Measurements from ENCODE around the gene TK2. TPM values are rescaled to one million over a fixed set of nuclear protein-coding genes. Genes with fewer than 3 reads are reported as not detected.

TK2 gene
- total and polyA plus RNA-seq, 9 of the 15 experiments (the other 6 are each of a cell fraction or from before 2014, with no cell fraction given): 1.1 to 10.2 (median 5.3) TPM

DNA sequence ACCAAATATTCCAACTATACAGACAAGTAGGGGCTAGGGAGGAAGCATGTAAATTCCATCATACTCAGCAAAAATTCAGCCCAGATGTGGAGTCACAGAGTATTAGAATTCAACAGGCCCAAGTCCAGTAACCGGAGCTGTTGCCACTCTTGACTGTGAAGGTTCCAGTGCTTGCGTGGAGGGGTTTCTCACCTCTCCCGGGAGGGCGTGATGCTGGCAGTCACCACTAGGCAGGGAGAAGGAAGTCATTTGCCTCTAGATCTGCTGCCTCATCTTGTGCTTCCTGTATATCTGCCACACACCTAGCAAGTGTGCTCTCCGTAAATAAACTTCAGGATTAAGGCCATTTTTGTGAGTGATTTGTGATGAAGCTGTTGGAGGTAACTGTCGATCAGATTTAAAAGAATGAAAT lies 1.4 kb upstream of the TK2 start (continued):
- TF ChIP-seq, protein P1, sequence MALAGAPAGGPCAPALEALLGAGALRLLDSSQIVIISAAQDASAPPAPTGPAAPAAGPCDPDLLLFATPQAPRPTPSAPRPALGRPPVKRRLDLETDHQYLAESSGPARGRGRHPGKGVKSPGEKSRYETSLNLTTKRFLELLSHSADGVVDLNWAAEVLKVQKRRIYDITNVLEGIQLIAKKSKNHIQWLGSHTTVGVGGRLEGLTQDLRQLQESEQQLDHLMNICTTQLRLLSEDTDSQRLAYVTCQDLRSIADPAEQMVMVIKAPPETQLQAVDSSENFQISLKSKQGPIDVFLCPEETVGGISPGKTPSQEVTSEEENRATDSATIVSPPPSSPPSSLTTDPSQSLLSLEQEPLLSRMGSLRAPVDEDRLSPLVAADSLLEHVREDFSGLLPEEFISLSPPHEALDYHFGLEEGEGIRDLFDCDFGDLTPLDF (CRISPR knock-in tag; IDR thresholded peaks at IDR 0.05): no peak
- TF ChIP-seq SPI1 (IDR thresholded peaks at IDR 0.05; ENCODE audit: borderline replicate concordance, low read depth, low read length): peak; percentile 41; the same call in 1 of the 2 replicates
- no peak for TF ChIP-seq ZNF239 (CRISPR knock-in tag; IDR thresholded peaks at IDR 0.05)
- TF ChIP-seq NCOA2 (IDR thresholded peaks at IDR 0.05; ENCODE audit: partially characterized antibody in 2 of 2): no peak
- no peak for TF ChIP-seq ZNF436 (CRISPR knock-in tag; IDR thresholded peaks at IDR 0.05)
- TF ChIP-seq, protein P2, sequence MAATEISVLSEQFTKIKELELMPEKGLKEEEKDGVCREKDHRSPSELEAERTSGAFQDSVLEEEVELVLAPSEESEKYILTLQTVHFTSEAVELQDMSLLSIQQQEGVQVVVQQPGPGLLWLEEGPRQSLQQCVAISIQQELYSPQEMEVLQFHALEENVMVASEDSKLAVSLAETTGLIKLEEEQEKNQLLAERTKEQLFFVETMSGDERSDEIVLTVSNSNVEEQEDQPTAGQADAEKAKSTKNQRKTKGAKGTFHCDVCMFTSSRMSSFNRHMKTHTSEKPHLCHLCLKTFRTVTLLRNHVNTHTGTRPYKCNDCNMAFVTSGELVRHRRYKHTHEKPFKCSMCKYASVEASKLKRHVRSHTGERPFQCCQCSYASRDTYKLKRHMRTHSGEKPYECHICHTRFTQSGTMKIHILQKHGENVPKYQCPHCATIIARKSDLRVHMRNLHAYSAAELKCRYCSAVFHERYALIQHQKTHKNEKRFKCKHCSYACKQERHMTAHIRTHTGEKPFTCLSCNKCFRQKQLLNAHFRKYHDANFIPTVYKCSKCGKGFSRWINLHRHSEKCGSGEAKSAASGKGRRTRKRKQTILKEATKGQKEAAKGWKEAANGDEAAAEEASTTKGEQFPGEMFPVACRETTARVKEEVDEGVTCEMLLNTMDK (IDR thresholded peaks at IDR 0.05; ENCODE audit: borderline replicate concordance, insufficient read depth, low read depth, low read length, poor library complexity, severe bottlenecking): no peak
- TF ChIP-seq SRSF7 (optimal IDR thresholded peaks at IDR 0.05; ENCODE audit: low read depth, low read length): no peak
- TF ChIP-seq, protein P3, sequence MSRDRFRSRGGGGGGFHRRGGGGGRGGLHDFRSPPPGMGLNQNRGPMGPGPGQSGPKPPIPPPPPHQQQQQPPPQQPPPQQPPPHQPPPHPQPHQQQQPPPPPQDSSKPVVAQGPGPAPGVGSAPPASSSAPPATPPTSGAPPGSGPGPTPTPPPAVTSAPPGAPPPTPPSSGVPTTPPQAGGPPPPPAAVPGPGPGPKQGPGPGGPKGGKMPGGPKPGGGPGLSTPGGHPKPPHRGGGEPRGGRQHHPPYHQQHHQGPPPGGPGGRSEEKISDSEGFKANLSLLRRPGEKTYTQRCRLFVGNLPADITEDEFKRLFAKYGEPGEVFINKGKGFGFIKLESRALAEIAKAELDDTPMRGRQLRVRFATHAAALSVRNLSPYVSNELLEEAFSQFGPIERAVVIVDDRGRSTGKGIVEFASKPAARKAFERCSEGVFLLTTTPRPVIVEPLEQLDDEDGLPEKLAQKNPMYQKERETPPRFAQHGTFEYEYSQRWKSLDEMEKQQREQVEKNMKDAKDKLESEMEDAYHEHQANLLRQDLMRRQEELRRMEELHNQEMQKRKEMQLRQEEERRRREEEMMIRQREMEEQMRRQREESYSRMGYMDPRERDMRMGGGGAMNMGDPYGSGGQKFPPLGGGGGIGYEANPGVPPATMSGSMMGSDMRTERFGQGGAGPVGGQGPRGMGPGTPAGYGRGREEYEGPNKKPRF (IDR thresholded peaks at IDR 0.05; ENCODE audit: low read depth, low read length): no peak
- TF ChIP-seq CBX1 (IDR thresholded peaks at IDR 0.05; ENCODE audit: low read depth): no peak
- peak; percentile 23; the same call in 1 of the 2 replicates for TF ChIP-seq ARID1B (IDR thresholded peaks at IDR 0.05)
- TF ChIP-seq ZNF23 (CRISPR knock-in tag; IDR thresholded peaks at IDR 0.05): no peak
- no peak for TF ChIP-seq SMARCA5 (IDR thresholded peaks at IDR 0.05)
- TF ChIP-seq POLR2B (IDR thresholded peaks at IDR 0.05; ENCODE audit: low read depth, partially characterized antibody): no peak
- TF ChIP-seq, protein P4, sequence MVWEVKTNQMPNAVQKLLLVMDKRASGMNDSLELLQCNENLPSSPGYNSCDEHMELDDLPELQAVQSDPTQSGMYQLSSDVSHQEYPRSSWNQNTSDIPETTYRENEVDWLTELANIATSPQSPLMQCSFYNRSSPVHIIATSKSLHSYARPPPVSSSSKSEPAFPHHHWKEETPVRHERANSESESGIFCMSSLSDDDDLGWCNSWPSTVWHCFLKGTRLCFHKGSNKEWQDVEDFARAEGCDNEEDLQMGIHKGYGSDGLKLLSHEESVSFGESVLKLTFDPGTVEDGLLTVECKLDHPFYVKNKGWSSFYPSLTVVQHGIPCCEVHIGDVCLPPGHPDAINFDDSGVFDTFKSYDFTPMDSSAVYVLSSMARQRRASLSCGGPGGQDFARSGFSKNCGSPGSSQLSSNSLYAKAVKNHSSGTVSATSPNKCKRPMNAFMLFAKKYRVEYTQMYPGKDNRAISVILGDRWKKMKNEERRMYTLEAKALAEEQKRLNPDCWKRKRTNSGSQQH (CRISPR knock-in tag; IDR thresholded peaks at IDR 0.05): no peak
- no peak for TF ChIP-seq ZNF124 (CRISPR knock-in tag; IDR thresholded peaks at IDR 0.05)
- TF ChIP-seq, protein P5, sequence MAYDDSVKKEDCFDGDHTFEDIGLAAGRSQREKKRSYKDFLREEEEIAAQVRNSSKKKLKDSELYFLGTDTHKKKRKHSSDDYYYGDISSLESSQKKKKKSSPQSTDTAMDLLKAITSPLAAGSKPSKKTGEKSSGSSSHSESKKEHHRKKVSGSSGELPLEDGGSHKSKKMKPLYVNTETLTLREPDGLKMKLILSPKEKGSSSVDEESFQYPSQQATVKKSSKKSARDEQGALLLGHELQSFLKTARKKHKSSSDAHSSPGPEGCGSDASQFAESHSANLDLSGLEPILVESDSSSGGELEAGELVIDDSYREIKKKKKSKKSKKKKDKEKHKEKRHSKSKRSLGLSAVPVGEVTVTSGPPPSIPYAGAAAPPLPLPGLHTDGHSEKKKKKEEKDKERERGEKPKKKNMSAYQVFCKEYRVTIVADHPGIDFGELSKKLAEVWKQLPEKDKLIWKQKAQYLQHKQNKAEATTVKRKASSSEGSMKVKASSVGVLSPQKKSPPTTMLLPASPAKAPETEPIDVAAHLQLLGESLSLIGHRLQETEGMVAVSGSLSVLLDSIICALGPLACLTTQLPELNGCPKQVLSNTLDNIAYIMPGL (CRISPR knock-in tag; IDR thresholded peaks at IDR 0.05): no peak
